Kidney (tissue), 14 donors: ENCODE measurements around the gene ZSCAN10. TPM values are rescaled to one million over a fixed set of nuclear protein-coding genes. Genes with fewer than 3 reads are reported as not detected.
"Not testable (repeated sequence)": the region's sequence is repeated elsewhere in the genome, so short reads cannot be mapped to it uniquely, and the experiment has no call there.

ENCODE experiments used
- DNase-seq, 5 donors: peaks; one replicate each; pipeline ENCODE4 v3.0.0-alpha.2; 2013 to 2020
- FAIRE-seq: peaks from 2 replicates; lab custom pipeline; 2012; peaks lifted over from hg19 to GRCh38; lab: Jason Lieb, UNC
- H3K27ac ChIP-seq, 2 donors: one replicate each; pipeline ENCODE4 v1.7.0; 2013; ENCODE audit warnings: low read depth in 2 of 2, low read length in 2 of 2, inconsistent platforms in 1 of 2
- H3K27me3 ChIP-seq: one replicate; pipeline ENCODE4 v1.7.1; 2013; ENCODE audit warnings: low read length, inconsistent platforms; ENCODE audit not compliant: control insufficient read depth, insufficient read depth
- H3K36me3 ChIP-seq, 3 donors: one replicate each; pipeline versions ENCODE4 v1.7.0 to v1.7.1; 2013; ENCODE audit warnings: low read length in 3 of 3, control low read depth in 1 of 3, inconsistent platforms in 1 of 3; ENCODE audit not compliant: insufficient read depth in 3 of 3, control insufficient read depth in 2 of 3
- H3K4me1 ChIP-seq, 3 donors: one replicate each; pipeline versions ENCODE4 v1.7.0 to v1.7.1; 2013; ENCODE audit warnings: low read length in 3 of 3, inconsistent platforms in 1 of 3, low read depth in 1 of 3; ENCODE audit not compliant: control insufficient read depth in 2 of 3, insufficient read depth in 2 of 3
- H3K4me3 ChIP-seq, 3 donors: one replicate each; pipeline versions ENCODE4 v1.7.0 to v1.8.1; 2013; ENCODE audit warnings: low read length in 3 of 3, control low read depth in 1 of 3, inconsistent platforms in 1 of 3
- H3K9ac ChIP-seq, 3 donors: one replicate each; pipeline versions ENCODE4 v1.7.0 to v1.7.1; 2013; ENCODE audit warnings: low read length in 3 of 3, control low read depth in 1 of 3, inconsistent platforms in 1 of 3
- H3K9me3 ChIP-seq, 3 donors: one replicate each; pipeline versions ENCODE4 v1.7.0 to v1.7.1; 2013; ENCODE audit warnings: low read length in 3 of 3, control low read depth in 1 of 3, inconsistent platforms in 1 of 3; ENCODE audit not compliant: control insufficient read depth in 2 of 3, insufficient read depth in 1 of 3
- CTCF ChIP-seq: IDR thresholded peaks from 3 replicates; pipeline ENCODE4 v1.5.1; 2012; ENCODE audit warnings: mild to moderate bottlenecking, moderate library complexity, borderline replicate concordance; ENCODE audit not compliant: insufficient read depth; ENCODE audit errors: extremely low read depth
- intact Hi-C: fragments of 100-400 bp; cut with DNase I; formaldehyde crosslinking; loops from one replicate; pipeline ENCODE4 v1.11.1; 2022
- polyA plus RNA-seq: library from polyadenylated mRNA; stranded (reverse); fragments of 350-450 nt; fragmentation: Illumina TruSeq; extraction: RNeasy Lipid Tissue Mini Kit (QIAGEN cat#74804); gene quantifications from one replicate; pipeline ENCODE4 v1.2.3, GENCODE V29; 2014; ENCODE audit warnings: low read depth, low replicate concordance; ENCODE audit not compliant: insufficient read depth
- total RNA-seq: library from RNA; stranded (reverse); fragmentation: NEBNext Ultra II Directional; extraction: Animal tissue kit (Norgen Biotek cat#: 25700); gene quantifications from one replicate; pipeline ENCODE4 v1.2.1, GENCODE V29; 2021
- donor health status: control.
- donor health status: control.
- donor health status: control.
- donor health status: control.
- donor health status: control.
- donor health status: DM: yes; HTN: yes; CAD: no.
- donor health status: Normal renal cell carcinoma (clear cell type).

The ZSCAN10 gene
- total and polyA plus RNA-seq, 2 donors from 2014 or later = not detected

GRCh38 chr16:3084969-3085670, 14.0 kb downstream of the ZSCAN10 start:
- H3K27me3 ChIP-seq = no peaks in the 10 kb centered on the region
- intact Hi-C loops = no loop called here
- H3K9me3 ChIP-seq = no peaks in the 10 kb centered on the region
- no peak for FAIRE-seq
- no peak overlapping the region for H3K27ac ChIP-seq
- H3K4me3 ChIP-seq = no peak overlapping the region
- no peak for TF ChIP-seq CTCF
- peaks cover 0 to 4% (median 3%) of the 10 kb centered on the region in 3 donors for H3K4me1 ChIP-seq
- H3K36me3 ChIP-seq = no peaks in the 10 kb centered on the region
- H3K9ac ChIP-seq = no peak overlapping the region
- DNase-seq = no peak

DNA sequence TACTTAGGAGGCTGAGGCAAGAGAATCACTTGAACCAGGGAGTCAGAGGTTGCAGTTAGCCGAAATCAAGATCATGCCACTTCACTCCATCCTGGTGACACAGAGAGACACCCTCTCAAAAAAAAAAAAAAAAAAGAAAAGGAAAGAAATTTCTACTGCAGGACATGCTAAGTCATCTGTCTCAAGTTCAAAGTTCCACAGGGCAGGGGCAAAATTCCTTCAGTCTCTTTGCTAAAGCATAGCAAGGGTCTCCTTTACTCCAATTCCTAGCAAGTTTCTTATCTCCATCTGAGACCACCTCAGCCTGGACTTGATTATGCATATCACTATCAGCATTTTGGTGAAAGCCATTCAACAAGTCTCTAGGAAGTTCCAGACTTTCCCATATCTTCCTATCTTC, 14.6 kb downstream of the ZSCAN10 start:
- Histone ChIP-seq H3K4me3 (no peak overlapping the region), H3K4me1 (peaks cover 0 to 4% (median 3%) of the 10 kb centered on the region in 3 donors), H3K36me3 (no peaks in the 10 kb centered on the region), H3K9me3 (no peaks in the 10 kb centered on the region), H3K27ac (no peak overlapping the region), H3K27me3 (no peaks in the 10 kb centered on the region), H3K9ac (no peak overlapping the region)
- FAIRE-seq (no peak), DNase-seq (no peak)
- TF ChIP-seq CTCF = no peak
- intact Hi-C loops = no loop called here

- H3K9ac ChIP-seq, H3K36me3 ChIP-seq, H3K4me1 ChIP-seq, H3K27ac ChIP-seq, intact Hi-C loops, H3K9me3 ChIP-seq, FAIRE-seq, H3K4me3 ChIP-seq, H3K27me3 ChIP-seq: not testable (repeated sequence)
- DNase-seq = peak in 1 of 5 donors; percentile 45
Measured at GRCh38 chr16:3083408-3083807, 15.7 kb downstream of the ZSCAN10 start.

GRCh38 chr16:3081957-3082356, 17.1 kb downstream of the ZSCAN10 start:
- H3K9ac ChIP-seq, intact Hi-C loops, H3K27me3 ChIP-seq, FAIRE-seq, H3K9me3 ChIP-seq, H3K4me1 ChIP-seq, H3K4me3 ChIP-seq, H3K27ac ChIP-seq, H3K36me3 ChIP-seq: not testable (repeated sequence)
- DNase-seq = peak in 1 of 5 donors; percentile 45
